NOMO-1 treated with DMSO at 0.1 percent for 48 hours (cell line): Measurements from ENCODE around the gene TTC38.
"Not testable (repeated sequence)": the region's sequence is repeated elsewhere in the genome, so short reads cannot be mapped to it uniquely, and the experiment has no call there.

Experiments used
- DNase-seq: peaks from one replicate; lab custom pipeline; 2025; ENCODE audit not compliant: unreplicated experiment; lab: John Stamatoyannopoulos, UW

The TTC38 gene

DNA sequence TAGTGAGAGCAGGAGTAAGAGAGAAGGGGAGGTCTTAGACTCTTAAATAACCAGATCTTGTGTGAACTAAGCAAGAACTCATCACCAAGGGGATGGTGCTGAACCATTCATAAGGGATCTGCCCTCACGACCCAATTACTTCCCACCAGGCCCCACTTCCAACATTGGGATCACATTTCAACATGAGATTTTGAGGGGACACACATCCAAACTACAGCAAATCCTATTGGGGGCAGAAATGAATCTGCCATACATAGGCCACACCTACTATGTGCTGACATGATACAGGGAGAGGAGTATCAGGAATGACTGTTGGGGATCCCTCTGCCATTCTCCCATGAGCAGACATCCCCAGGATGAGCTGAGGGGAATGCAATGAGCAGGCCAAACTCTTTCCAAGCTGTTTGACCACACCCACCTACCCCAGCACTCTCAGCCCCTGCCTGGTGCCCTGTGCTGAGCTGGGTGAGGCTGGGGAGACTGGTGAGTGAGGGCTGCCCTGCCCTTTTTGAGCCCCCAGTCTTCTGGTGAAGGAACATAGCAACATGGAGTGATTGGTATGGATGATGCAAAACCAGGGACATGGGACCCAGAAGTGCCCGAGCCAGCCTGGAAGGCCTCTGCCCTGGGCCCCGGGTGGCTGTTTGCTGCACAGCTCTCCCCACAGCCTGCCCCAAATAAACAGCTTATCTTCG lies 27.6 kb downstream of the TTC38 start:
- DNase-seq = no peak

DNA sequence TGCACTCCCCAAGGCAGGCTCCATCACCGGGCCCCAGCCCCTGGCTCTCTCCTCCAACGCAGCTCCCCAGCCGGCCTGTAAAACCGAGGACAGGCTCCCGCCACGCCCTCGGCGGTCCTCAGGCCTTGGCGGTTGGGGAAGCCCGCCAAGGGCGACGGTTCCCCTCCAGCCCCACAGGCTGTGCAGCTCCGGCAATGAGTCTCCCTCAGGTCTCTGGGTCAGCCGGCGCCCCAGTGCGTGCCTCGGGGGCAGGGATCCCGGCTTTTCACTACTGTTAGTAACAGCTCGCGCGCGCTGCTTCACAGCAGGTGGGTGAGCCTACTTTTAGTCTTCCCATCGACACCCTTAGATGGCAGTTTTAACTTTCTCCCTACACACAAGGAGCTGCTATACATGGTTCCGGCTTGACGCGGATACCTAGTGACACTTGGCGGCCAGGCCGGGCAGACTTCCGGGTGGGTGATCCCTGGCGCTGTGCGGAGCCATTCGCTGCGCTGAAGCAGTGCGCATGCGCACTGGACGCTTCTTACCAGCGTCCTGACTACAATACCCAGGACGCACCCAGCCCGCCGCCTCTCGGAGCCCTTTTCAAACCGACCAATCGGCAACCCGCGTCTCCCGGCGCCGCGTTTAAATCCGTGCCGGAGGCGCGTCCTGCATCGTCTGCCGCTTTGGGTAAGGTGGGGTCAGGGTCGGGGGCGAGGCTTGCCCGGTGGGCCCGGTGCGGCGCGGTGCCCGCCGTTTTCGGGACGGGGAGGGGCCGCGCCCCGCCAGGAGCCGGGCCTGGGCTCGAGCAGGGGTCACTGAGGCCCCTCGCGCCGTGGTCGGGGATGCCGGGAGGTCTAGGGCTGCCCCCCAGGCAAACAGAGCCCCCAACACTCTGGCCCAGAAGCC lies 28.7 kb downstream of the TTC38 start, which contains the start of gene GTSE1:
Gene GTSE1 (plus strand): TSS at position 614 of the 894 bp plus-strand sequence. CDS start 531 bp downstream, outside the sequence.
- peak; percentile 97 for DNase-seq

DNA sequence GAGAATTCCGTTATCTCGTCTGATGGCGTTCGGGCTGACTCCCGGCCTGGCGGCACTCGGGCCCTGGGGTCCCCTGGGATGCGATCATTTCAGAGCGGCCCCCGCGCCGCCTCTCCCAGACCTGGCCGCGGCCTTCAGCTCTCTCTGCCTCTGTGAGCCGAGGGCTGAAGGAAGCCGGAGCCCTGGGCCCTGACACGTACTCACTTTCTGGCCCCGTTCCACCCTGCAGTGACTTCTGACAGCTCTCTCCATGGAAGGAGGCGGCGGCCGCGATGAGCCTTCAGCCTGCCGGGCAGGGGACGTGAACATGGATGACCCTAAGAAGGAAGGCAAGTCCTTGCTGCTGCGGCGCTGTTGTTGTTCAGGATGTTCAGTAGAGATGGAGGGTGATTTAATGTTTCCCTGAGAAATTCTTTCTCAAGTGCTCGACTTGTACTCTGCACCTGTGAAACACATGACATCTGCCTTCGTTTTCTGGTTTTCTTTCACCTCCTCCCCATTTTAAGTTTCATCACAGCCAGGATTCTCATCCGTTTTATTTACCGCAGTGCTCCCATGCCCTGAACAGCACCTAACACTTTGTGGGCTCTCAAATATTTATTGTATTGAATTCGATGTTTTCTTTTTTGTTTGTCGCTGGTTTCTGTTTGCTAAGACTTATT lies 29.5 kb downstream of the TTC38 start:
- peak; percentile 3 for DNase-seq

DNA sequence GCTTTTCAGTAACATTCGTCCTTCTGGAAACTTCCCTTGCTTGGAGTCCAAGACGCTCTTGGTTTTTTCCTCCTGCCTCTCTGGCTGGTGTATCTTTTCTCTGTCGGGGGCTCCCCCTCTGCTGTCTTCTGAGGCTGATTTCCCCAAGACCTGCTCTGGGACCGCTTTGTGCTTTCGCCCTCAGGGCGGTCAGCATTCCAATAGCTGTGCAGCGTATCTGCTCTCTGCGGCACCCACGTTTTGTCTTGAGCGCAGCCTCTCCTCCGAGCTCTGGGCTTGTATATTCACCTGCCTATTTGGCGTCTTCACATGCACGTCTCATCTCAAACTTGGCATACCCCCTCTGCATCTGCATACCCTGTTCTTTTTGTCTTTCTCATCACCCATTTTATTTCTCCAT lies 31.3 kb downstream of the TTC38 start:
- DNase-seq = no peak

GRCh38 chr22:46300491-46300890 lies 32.7 kb downstream of the TTC38 start:
- no peak for DNase-seq

GRCh38 chr22:46303347-46303965 lies 35.6 kb downstream of the TTC38 start:
- no peak for DNase-seq

DNA sequence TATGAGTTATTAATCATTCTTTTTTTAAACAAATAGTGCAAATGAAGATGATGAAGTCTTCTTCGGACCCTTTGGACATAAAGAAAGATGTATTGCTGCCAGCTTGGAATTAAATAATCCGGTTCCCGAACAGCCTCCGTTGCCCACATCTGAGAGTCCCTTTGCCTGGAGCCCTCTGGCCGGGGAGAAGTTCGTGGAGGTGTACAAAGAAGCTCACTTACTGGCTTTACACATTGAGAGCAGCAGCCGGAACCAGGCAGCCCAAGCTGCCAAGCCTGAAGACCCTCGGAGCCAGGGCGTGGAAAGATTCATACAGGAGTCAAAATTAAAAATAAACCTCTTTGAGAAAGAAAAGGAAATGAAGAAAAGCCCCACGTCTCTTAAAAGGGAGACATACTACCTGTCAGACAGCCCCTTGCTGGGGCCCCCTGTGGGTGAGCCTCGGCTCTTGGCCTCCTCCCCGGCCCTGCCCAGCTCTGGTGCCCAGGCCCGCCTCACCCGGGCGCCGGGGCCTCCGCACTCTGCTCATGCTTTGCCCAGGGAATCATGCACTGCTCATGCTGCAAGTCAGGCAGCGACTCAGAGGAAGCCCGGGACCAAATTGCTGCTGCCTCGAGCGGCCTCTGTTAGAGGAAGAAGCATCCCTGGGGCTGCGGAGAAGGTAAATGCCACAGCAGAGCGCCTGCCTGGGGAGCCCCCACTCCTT lies 40.6 kb downstream of the TTC38 start:
- no peak for DNase-seq

DNA sequence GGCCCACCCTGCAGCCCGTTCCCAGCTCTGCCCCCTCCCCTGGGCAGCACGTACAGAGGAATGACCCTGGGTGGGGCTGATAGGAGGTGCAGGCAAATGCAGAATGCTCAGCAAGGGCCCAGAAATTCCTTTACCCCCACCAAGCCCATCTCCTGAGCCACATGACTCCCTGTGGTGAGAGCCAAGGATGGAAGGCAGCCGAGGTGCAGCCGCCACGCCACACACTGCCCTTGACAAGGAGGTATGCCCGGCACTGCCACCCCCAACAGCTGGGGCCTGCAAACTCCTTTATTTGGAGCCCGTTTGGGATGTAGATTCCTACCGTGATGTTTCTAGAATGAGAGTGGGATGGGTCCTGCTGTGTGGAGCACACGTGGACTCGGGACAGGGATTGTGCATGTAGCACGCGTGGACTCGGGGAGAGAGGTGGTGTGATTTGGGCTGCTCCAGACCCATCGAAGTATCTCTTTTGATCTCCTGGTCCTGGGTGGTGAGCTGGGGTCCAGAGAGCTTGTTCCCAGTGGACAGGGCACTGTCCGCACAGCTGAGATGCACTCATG lies 41.8 kb downstream of the TTC38 start:
- no peak for DNase-seq

DNA sequence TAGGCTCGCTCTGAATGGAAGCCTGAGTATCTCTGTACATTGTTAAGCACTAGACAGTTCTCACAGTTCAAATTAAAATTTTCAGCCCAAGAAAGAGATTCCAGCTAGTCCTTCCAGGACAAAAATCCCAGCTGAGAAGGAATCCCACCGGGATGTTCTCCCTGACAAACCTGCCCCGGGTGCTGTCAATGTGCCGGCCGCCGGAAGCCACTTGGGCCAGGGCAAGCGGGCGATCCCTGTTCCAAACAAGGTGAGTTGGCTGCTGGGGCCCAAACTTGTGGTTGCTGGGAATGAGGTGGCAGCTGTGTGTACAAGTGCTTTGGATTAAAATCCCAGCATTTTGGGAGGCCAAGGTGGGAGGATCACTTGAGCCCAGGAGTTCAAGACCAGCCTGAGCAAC lies 44.2 kb downstream of the TTC38 start:
- DNase-seq = no peak

- DNase-seq = not testable (repeated sequence)
Observed at GRCh38 chr22:46312848-46313247, 45.0 kb downstream of the TTC38 start.

GRCh38 chr22:46315976-46316375 lies 48.2 kb downstream of the TTC38 start:
- no peak for DNase-seq

DNA sequence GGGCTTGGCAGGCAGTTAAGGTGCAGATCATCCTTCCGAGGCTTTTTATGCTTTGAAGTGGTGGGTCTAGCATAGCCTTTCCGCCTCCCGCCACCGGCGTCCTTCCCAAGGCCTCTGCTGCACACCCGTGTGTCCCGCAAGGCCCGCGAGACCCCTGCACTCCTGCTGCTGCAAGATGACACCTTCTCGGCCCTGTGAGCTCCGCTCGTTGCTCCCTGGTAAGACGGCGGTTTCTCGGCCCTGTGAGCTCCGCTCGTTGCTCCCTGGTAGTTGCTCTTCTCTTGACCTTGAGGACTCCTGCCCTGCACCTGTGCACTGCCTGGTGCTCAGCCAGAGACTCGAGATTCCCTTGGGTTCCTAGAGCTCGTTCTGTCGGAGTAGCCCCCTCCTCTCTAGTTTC lies 49.8 kb downstream of the TTC38 start:
- DNase-seq = no peak

GRCh38 chr22:46318576-46318975 lies 50.8 kb downstream of the TTC38 start:
- no peak for DNase-seq

DNA sequence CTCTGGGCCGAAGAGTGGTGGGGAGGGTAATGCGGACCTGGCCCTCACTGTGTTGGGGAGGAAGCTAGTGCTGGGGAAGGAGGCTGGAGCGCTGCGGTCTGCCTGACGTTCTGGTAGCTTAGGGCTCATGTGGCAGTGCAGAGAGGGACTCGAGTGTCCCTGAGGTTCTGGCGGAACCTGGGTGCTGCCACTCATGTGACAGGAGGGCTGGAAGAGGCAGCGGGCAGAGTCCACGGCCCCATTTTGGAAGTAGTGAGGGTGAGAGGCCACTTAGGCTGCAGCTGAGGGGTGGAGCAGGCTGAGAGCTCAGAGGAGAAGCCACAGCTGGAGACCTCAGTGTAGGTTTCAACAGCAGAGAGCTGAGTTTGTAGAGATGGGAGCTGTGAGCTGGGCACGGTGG lies 51.5 kb downstream of the TTC38 start:
- no peak for DNase-seq

GRCh38 chr22:46320166-46320710 lies 52.4 kb downstream of the TTC38 start:
- DNase-seq = no peak

GRCh38 chr22:46320716-46321386 lies 53.0 kb downstream of the TTC38 start:
- DNase-seq = no peak

- DNase-seq = no peak
Observed at GRCh38 chr22:46322711-46323110, 54.9 kb downstream of the TTC38 start.

DNA sequence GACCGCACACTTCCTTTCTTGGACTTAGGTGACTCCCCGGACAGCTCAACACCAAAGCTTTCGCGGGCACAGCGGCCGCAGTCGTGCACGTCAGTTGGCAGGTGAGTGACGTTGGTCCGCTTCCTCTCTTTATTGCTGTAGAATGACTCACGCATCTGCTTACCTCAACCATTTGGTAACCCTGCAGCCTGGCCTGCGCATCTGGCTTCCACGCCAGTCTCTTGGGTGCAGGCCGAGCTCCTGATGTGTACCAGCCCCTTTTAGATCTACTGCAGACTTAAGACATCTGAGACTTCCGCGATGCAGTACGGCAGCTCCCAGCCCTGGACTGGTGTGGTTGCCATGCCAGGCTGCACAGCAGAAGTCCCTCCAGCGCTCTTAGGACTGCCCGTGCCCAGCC lies 55.4 kb downstream of the TTC38 start:
- DNase-seq = no peak

- no peak for DNase-seq
Observed at GRCh38 chr22:46326066-46326680, 58.4 kb downstream of the TTC38 start.
